Erythroblast (primary cell): ENCODE results near the gene RFX2.

Experiments
- GATA1 ChIP-seq: IDR thresholded peaks from 2 replicates; pipeline ENCODE4 v1.6.1; 2011; ENCODE audit warnings: low read depth, mild to moderate bottlenecking, control low read depth, low read length, moderate library complexity
- POLR2A ChIP-seq: IDR thresholded peaks from 2 replicates; pipeline ENCODE4 v1.6.1; 2011; ENCODE audit warnings: mild to moderate bottlenecking, low read length

DNA sequence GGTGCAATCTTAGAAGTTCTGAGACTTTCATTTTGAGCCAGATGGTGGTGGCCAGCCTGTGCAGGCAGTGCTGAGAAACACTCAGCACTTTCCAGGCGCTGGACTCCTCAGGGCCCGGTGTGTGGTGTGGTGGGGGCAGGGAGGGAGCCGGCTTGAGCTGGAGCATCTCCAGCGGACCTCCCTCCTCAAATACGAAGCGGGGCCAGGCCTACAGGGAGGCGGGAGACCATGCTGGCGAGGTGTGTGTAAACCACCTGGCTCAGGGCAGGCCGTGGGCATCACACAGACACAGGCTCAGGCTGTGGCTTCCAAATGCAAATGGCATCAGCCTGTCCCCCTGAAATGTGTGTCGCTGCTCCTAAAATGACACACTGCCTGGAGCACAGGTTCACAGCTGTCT is 99.1 kb downstream of the RFX2 start:
- TF ChIP-seq POLR2A (no peak), GATA1 (no peak)
